B cell (primary cell): ENCODE measurements around the gene NGEF. TPM values are rescaled to one million over a fixed set of nuclear protein-coding genes. Genes with fewer than 3 reads are reported as not detected.

Experiments used
- ATAC-seq: fragments of 200-7000 bp; cut with Tn5 transposase; one replicate; pipeline ENCODE4 v1.10.0; 2021; ENCODE audit warnings: low read depth, mild to moderate bottlenecking, moderate number of reproducible peaks, moderate library complexity
- CTCF ChIA-PET: fragments of 350-600 bp; sonication (Branson Sonifier 250); formaldehyde crosslinking; loops from one replicate; lab custom pipeline; 2021; ENCODE audit warnings: antibody characterized with exemption, inconsistent platforms; lab: Charles Lee
- POLR2A ChIA-PET: fragments of 350-600 bp; sonication (Branson Sonifier 250); formaldehyde crosslinking; loops from one replicate; lab custom pipeline; 2021; ENCODE audit warnings: antibody characterized with exemption; lab: Charles Lee
- DNase-seq: peaks from one replicate; pipeline ENCODE4 v3.0.0; 2013
- H2AFZ ChIP-seq: 2 replicates; pipeline ENCODE4 v1.6.1; 2012; ENCODE audit warnings: mild to moderate bottlenecking, low read depth, low read length; ENCODE audit not compliant: insufficient read depth, poor library complexity, severe bottlenecking
- H3K27ac ChIP-seq, 2 donors: 1 replicate in 1 of 2; 2 replicates in 1 of 2; pipeline ENCODE4 v1.5.1; 2012 to 2013; ENCODE audit warnings: low read length in 2 of 2, mild to moderate bottlenecking in 2 of 2, moderate library complexity in 1 of 2
- H3K27me3 ChIP-seq, 4 experiments: fragments of 200-600 bp in 1 of 4; sonication (generic) in 1 of 4; replicated peaks in 1 of 4; 1 replicate in 2 of 4; 2 replicates in 2 of 4; pipeline versions ENCODE4 v1.6.1 to v1.7.0; 2013 to 2016; ENCODE audit warnings: low read length in 3 of 4, mild to moderate bottlenecking in 2 of 4, mixed read lengths in 1 of 4, moderate library complexity in 1 of 4; ENCODE audit not compliant: insufficient read depth in 4 of 4, control insufficient read depth in 3 of 4; ENCODE audit errors: control extremely low read depth in 1 of 4
- H3K36me3 ChIP-seq, 2 experiments: replicated peaks in 1 of 2; 1 replicate in 1 of 2; 2 replicates in 1 of 2; pipeline versions ENCODE4 v1.6.1 to v1.7.1; 2013; ENCODE audit warnings: low read length in 1 of 2; ENCODE audit not compliant: insufficient read depth in 2 of 2, control insufficient read depth in 1 of 2; ENCODE audit errors: control extremely low read depth in 1 of 2, extremely low read depth in 1 of 2
- H3K4me1 ChIP-seq, 2 donors: fragments of 200-600 bp in 1 of 2; sonication (generic) in 1 of 2; 1 replicate in 1 of 2; 2 replicates in 1 of 2; pipeline versions ENCODE4 v1.5.1 to v1.6.1; 2013 to 2017; ENCODE audit warnings: low read length in 2 of 2; ENCODE audit not compliant: control insufficient read depth in 2 of 2, insufficient read depth in 2 of 2
- H3K4me2 ChIP-seq: replicated peaks from 2 replicates; pipeline ENCODE3; 2012; ENCODE audit warnings: mild to moderate bottlenecking, low read depth, low read length; ENCODE audit not compliant: poor library complexity, severe bottlenecking
- H3K4me3 ChIP-seq, 5 experiments: fragments of 200-600 bp in 1 of 5; sonication (generic) in 1 of 5; 1 replicate in 3 of 5; 2 replicates in 2 of 5; pipeline versions ENCODE4 v1.5.1 to v1.7.0; 2011 to 2016; ENCODE audit warnings: low read length in 4 of 5, mild to moderate bottlenecking in 4 of 5, low read depth in 2 of 5, control low read depth in 1 of 5, moderate library complexity in 1 of 5; ENCODE audit not compliant: insufficient read depth in 1 of 5; ENCODE audit errors: control extremely low read depth in 1 of 5, extremely low read depth in 1 of 5
- H3K79me2 ChIP-seq: fragments of 200-600 bp; sonication (generic); one replicate; pipeline ENCODE4 v1.6.0; 2016; ENCODE audit warnings: low read length; ENCODE audit not compliant: control insufficient read depth, insufficient read depth
- H3K9ac ChIP-seq: fragments of 200-600 bp; sonication (generic); 2 replicates; pipeline ENCODE4 v1.6.1; 2017; ENCODE audit warnings: mild to moderate bottlenecking, low read length, moderate library complexity
- H3K9me3 ChIP-seq, 3 donors: one replicate each; pipeline versions ENCODE4 v1.6.1 to v1.7.1; 2013; ENCODE audit warnings: low read length in 2 of 3; ENCODE audit not compliant: control insufficient read depth in 2 of 3, insufficient read depth in 1 of 3; ENCODE audit errors: control extremely low read depth in 1 of 3
- H4K20me1 ChIP-seq: 2 replicates; pipeline ENCODE4 v1.6.0; 2012; ENCODE audit warnings: mild to moderate bottlenecking, low read length; ENCODE audit not compliant: insufficient read depth, control insufficient read depth, poor library complexity, severe bottlenecking
- H3K27ac Mint-ChIP-seq: one replicate; pipeline ENCODE4 v1.8.0; 2021; ENCODE audit warnings: mixed read lengths
- H3K27me3 Mint-ChIP-seq: one replicate; pipeline ENCODE4 v1.8.0; 2021; ENCODE audit warnings: mixed read lengths
- H3K4me1 Mint-ChIP-seq: one replicate; pipeline ENCODE4 v1.8.0; 2021; ENCODE audit warnings: mixed read lengths
- H3K4me3 Mint-ChIP-seq: one replicate; pipeline ENCODE4 v1.8.0; 2021; ENCODE audit warnings: mixed read lengths
- H3K9me3 Mint-ChIP-seq: one replicate; pipeline ENCODE4 v1.8.0; 2022; ENCODE audit warnings: mixed read lengths; ENCODE audit not compliant: insufficient read depth
- CTCF ChIP-seq: fragments of 200-600 bp; IDR thresholded peaks from one replicate; pipeline ENCODE4 v1.8.0; 2022; ENCODE audit warnings: antibody characterized with exemption, mild to moderate bottlenecking
- EZH2 ChIP-seq: IDR thresholded peaks from 2 replicates; pipeline ENCODE4 v1.6.1; 2012; ENCODE audit warnings: borderline replicate concordance, low read depth, mild to moderate bottlenecking, moderate library complexity, low read length; ENCODE audit not compliant: insufficient read depth, poor library complexity, severe bottlenecking
- WGBS: methylation state at CpG from one replicate; pipeline ENCODE4 v1.1.5; 2013; ENCODE audit warnings: missing lambda C conversion rate; ENCODE audit not compliant: insufficient coverage; 5-methylcytosine and 5-hydroxymethylcytosine counted together
- intact Hi-C: fragments of 100-400 bp; cut with micrococcal nuclease; formaldehyde crosslinking; loops from one replicate; pipeline ENCODE4 v1.10.0; 2022
- polyA plus RNA-seq: library from polyadenylated mRNA; depleted of rRNA; stranded (reverse); fragments of >200 nt; gene quantifications from 2 replicates; pipeline ENCODE4 v1.2.3, GENCODE V29; 2012
- total RNA-seq, 2 donors: library from RNA; stranded (reverse); fragments of 120-200 nt in 1 of 2; gene quantifications; 1 replicate in 1 of 2; 2 replicates in 1 of 2; pipeline versions ENCODE4 v1.2.3 to v1.2.4, GENCODE V29; 2013 to 2022

Gene NGEF
- total and polyA plus RNA-seq, 2 donors (not counting 1 experiment from before 2014, with no cell fraction given): not detected

GRCh38 chr2:232901736-232902578 lies 111.1 kb downstream of the NGEF start:
- Mint-ChIP-seq H3K4me1 (no peaks in the 10 kb centered on the region), H3K27me3 (no peaks in the 10 kb centered on the region), H3K27ac (no peak overlapping the region), H3K9me3 (no peaks in the 10 kb centered on the region), H3K4me3 (no peak overlapping the region)
- H3K36me3 ChIP-seq: no peaks in the 10 kb centered on the region
- H3K9ac ChIP-seq: no peak overlapping the region
- no peak overlapping the region for H2AFZ ChIP-seq
- H3K4me1 ChIP-seq: no peaks in the 10 kb centered on the region
- no peak overlapping the region for H3K27ac ChIP-seq
- DNase-seq (no peak), ATAC-seq (no peak)
- H3K4me3 ChIP-seq: no peak overlapping the region
- no peaks in the 10 kb centered on the region for H3K79me2 ChIP-seq
- ChIA-PET POLR2A (no interaction called here), CTCF (no interaction called here)
- peaks cover 0 to 4% (median 0%) of the 10 kb centered on the region in 4 experiments for H3K27me3 ChIP-seq
- peaks cover 0 to 10% (median 0%) of the 10 kb centered on the region in 3 donors for H3K9me3 ChIP-seq
- intact Hi-C loops: no loop called here
- no peaks in the 10 kb centered on the region for H4K20me1 ChIP-seq
- WGBS: 90% methylated on average over 20 of the region's 28 CpGs
- TF ChIP-seq CTCF (no peak), EZH2 (no peak)
- no peak overlapping the region for H3K4me2 ChIP-seq
